ENCODE measurements around the gene P3H1. TPM values are rescaled to one million over a fixed set of nuclear protein-coding genes. Genes with fewer than 3 reads are reported as not detected.

The P3H1 gene
- total and polyA plus RNA-seq, 2 experiments from 2014 or later = 51.1 to 75.1 TPM

DNA sequence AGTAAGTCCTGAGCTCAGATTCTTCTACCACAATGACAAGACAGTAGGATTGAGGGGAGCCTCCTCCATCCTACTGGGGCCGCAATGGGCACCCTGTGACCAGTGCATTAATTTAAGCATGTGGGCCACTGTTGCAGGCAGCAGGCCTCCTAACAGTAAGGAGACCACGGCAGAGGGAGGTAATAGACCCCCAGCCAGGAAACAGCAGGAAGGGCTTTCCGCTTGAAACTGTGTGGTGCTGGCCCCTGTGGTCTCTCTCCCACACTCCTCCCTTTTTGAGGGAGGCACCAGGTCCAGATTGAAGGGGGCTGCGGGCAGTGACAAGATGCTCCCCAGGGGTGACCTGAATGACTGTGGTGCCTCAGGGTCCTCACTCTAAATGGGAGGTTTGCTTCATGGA lies 25.1 kb downstream of the P3H1 start:
- Mint-ChIP-seq H3K4me1 (peaks cover 42% of the 10 kb centered on the region), H3K4me3 (no peak overlapping the region), H3K9me3 (no peaks in the 10 kb centered on the region), H3K27ac (no peak overlapping the region), H3K27me3 (ENCODE audit: insufficient read depth, low read depth, poor library complexity) (peaks cover 11% of the 10 kb centered on the region), H3K36me3 (ENCODE audit: low read depth) (peaks cover 8% of the 10 kb centered on the region; the same call in 2 of the 3 replicates)
- Histone ChIP-seq H3K9me2 (ENCODE audit: insufficient read depth) (no peaks in the 10 kb centered on the region), H3F3A (replicated peaks; ENCODE audit: low read depth) (no peaks in the 10 kb centered on the region), H4K20me1 (replicated peaks; ENCODE audit: insufficient read depth) (no peaks in the 10 kb centered on the region), H3K36me3 (ENCODE audit: insufficient read depth) (no peaks in the 10 kb centered on the region), H3K79me2 (replicated peaks; ENCODE audit: insufficient read depth) (no peaks in the 10 kb centered on the region), H2AFZ (peak overlapping the region; percentile 69), H3K27me3 (ENCODE audit: insufficient read depth) (no peaks in the 10 kb centered on the region), H3K27ac (ENCODE audit: low read depth) (no peak overlapping the region), H3K4me2 (no peak overlapping the region), H3K4me3 (no peak overlapping the region), H3K4me1 (ENCODE audit: insufficient read depth) (peaks cover 22% of the 10 kb centered on the region)
- DNase-seq (ENCODE audit: low spot score) (no peak), ATAC-seq (no peak)
- TF ChIP-seq NANOG (IDR thresholded peaks at IDR 0.05; ENCODE audit: borderline replicate concordance) (no peak), EZH2phosphoT487 (IDR thresholded peaks at IDR 0.05; ENCODE audit: unreplicated experiment) (no peak), CREB1 (CRISPR knock-in tag; IDR thresholded peaks at IDR 0.05; ENCODE audit: low read depth) (no peak), ZNF114 (CRISPR knock-in tag; IDR thresholded peaks at IDR 0.05) (no peak), EZH2 (IDR thresholded peaks at IDR 0.05; ENCODE audit: low read depth, unreplicated experiment) (no peak), JUNB (IDR thresholded peaks at IDR 0.05; ENCODE audit: unreplicated experiment) (no peak), ZNF331 (CRISPR knock-in tag; IDR thresholded peaks at IDR 0.05; ENCODE audit: low read depth) (no peak)
- TF ChIP-seq, protein P1, sequence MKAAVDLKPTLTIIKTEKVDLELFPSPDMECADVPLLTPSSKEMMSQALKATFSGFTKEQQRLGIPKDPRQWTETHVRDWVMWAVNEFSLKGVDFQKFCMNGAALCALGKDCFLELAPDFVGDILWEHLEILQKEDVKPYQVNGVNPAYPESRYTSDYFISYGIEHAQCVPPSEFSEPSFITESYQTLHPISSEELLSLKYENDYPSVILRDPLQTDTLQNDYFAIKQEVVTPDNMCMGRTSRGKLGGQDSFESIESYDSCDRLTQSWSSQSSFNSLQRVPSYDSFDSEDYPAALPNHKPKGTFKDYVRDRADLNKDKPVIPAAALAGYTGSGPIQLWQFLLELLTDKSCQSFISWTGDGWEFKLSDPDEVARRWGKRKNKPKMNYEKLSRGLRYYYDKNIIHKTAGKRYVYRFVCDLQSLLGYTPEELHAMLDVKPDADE (IDR thresholded peaks at IDR 0.05) = no peak
- TF ChIP-seq, protein P2, sequence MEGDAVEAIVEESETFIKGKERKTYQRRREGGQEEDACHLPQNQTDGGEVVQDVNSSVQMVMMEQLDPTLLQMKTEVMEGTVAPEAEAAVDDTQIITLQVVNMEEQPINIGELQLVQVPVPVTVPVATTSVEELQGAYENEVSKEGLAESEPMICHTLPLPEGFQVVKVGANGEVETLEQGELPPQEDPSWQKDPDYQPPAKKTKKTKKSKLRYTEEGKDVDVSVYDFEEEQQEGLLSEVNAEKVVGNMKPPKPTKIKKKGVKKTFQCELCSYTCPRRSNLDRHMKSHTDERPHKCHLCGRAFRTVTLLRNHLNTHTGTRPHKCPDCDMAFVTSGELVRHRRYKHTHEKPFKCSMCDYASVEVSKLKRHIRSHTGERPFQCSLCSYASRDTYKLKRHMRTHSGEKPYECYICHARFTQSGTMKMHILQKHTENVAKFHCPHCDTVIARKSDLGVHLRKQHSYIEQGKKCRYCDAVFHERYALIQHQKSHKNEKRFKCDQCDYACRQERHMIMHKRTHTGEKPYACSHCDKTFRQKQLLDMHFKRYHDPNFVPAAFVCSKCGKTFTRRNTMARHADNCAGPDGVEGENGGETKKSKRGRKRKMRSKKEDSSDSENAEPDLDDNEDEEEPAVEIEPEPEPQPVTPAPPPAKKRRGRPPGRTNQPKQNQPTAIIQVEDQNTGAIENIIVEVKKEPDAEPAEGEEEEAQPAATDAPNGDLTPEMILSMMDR (conservative IDR thresholded peaks at IDR 0.05; ENCODE audit: low read depth in 2 of 2) = no peak
- TF ChIP-seq, protein P3, sequence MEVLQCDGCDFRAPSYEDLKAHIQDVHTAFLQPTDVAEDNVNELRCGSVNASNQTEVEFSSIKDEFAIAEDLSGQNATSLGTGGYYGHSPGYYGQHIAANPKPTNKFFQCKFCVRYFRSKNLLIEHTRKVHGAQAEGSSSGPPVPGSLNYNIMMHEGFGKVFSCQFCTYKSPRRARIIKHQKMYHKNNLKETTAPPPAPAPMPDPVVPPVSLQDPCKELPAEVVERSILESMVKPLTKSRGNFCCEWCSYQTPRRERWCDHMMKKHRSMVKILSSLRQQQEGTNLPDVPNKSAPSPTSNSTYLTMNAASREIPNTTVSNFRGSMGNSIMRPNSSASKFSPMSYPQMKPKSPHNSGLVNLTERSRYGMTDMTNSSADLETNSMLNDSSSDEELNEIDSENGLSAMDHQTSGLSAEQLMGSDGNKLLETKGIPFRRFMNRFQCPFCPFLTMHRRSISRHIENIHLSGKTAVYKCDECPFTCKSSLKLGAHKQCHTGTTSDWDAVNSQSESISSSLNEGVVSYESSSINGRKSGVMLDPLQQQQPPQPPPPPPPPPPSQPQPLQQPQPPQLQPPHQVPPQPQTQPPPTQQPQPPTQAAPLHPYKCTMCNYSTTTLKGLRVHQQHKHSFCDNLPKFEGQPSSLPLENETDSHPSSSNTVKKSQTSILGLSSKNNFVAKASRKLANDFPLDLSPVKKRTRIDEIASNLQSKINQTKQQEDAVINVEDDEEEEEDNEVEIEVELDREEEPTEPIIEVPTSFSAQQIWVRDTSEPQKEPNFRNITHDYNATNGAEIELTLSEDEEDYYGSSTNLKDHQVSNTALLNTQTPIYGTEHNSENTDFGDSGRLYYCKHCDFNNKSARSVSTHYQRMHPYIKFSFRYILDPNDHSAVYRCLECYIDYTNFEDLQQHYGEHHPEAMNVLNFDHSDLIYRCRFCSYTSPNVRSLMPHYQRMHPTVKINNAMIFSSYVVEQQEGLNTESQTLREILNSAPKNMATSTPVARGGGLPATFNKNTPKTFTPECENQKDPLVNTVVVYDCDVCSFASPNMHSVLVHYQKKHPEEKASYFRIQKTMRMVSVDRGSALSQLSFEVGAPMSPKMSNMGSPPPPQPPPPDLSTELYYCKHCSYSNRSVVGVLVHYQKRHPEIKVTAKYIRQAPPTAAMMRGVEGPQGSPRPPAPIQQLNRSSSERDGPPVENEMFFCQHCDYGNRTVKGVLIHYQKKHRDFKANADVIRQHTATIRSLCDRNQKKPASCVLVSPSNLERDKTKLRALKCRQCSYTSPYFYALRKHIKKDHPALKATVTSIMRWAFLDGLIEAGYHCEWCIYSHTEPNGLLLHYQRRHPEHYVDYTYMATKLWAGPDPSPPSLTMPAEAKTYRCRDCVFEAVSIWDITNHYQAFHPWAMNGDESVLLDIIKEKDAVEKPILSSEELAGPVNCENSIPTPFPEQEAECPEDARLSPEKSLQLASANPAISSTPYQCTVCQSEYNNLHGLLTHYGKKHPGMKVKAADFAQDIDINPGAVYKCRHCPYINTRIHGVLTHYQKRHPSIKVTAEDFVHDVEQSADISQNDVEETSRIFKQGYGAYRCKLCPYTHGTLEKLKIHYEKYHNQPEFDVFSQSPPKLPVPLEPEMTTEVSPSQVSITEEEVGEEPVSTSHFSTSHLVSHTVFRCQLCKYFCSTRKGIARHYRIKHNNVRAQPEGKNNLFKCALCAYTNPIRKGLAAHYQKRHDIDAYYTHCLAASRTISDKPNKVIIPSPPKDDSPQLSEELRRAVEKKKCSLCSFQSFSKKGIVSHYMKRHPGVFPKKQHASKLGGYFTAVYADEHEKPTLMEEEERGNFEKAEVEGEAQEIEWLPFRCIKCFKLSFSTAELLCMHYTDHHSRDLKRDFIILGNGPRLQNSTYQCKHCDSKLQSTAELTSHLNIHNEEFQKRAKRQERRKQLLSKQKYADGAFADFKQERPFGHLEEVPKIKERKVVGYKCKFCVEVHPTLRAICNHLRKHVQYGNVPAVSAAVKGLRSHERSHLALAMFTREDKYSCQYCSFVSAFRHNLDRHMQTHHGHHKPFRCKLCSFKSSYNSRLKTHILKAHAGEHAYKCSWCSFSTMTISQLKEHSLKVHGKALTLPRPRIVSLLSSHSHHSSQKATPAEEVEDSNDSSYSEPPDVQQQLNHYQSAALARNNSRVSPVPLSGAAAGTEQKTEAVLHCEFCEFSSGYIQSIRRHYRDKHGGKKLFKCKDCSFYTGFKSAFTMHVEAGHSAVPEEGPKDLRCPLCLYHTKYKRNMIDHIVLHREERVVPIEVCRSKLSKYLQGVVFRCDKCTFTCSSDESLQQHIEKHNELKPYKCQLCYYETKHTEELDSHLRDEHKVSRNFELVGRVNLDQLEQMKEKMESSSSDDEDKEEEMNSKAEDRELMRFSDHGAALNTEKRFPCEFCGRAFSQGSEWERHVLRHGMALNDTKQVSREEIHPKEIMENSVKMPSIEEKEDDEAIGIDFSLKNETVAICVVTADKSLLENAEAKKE (CRISPR knock-in tag; IDR thresholded peaks at IDR 0.05) = no peak
- TF ChIP-seq, protein P4, sequence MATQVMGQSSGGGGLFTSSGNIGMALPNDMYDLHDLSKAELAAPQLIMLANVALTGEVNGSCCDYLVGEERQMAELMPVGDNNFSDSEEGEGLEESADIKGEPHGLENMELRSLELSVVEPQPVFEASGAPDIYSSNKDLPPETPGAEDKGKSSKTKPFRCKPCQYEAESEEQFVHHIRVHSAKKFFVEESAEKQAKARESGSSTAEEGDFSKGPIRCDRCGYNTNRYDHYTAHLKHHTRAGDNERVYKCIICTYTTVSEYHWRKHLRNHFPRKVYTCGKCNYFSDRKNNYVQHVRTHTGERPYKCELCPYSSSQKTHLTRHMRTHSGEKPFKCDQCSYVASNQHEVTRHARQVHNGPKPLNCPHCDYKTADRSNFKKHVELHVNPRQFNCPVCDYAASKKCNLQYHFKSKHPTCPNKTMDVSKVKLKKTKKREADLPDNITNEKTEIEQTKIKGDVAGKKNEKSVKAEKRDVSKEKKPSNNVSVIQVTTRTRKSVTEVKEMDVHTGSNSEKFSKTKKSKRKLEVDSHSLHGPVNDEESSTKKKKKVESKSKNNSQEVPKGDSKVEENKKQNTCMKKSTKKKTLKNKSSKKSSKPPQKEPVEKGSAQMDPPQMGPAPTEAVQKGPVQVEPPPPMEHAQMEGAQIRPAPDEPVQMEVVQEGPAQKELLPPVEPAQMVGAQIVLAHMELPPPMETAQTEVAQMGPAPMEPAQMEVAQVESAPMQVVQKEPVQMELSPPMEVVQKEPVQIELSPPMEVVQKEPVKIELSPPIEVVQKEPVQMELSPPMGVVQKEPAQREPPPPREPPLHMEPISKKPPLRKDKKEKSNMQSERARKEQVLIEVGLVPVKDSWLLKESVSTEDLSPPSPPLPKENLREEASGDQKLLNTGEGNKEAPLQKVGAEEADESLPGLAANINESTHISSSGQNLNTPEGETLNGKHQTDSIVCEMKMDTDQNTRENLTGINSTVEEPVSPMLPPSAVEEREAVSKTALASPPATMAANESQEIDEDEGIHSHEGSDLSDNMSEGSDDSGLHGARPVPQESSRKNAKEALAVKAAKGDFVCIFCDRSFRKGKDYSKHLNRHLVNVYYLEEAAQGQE (IDR thresholded peaks at IDR 0.05; ENCODE audit: unreplicated experiment) = no peak
